GM19438 (cell line): ENCODE data around the gene EPB41L4B.
"Not testable (repeated sequence)": the region's sequence is repeated elsewhere in the genome, so short reads cannot be mapped to it uniquely, and the experiment has no call there.

Source experiments
- ATAC-seq: cut with Tn5 transposase; IDR thresholded peaks from one replicate; pipeline ENCODE4 v1.9.1; 2021; ENCODE audit warnings: low read depth; ENCODE audit not compliant: unreplicated experiment

EPB41L4B gene

GRCh38 chr9:109248133-109248581, 72.7 kb downstream of the EPB41L4B start:
- ATAC-seq = no peak

DNA sequence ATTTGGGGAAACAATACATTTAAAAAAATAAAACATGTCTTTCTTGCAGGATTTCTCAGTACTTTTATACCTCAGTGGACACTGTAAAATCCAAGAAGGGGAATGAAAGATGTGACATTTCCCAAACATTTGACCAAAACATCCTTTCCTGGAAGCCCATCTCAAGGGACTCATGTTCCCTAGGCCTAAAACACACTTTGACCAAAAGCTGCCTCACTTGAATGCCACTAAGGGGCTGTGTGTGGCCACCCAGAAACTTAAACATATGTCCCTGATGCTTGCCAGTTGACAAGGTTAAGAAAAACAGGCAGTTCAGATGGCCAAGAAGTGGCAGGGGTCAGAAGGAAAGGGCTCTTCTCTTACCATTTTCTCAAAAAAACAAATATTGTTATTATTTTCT, 73.6 kb downstream of the EPB41L4B start:
- ATAC-seq = no peak

GRCh38 chr9:109246533-109246932, 74.3 kb downstream of the EPB41L4B start:
- ATAC-seq = no peak

- no peak for ATAC-seq
These were observed 75.5 kb downstream of the EPB41L4B start for GRCh38 chr9:109245310-109245897.

GRCh38 chr9:109244179-109245132, 76.4 kb downstream of the EPB41L4B start:
- peak; percentile 87 for ATAC-seq

DNA sequence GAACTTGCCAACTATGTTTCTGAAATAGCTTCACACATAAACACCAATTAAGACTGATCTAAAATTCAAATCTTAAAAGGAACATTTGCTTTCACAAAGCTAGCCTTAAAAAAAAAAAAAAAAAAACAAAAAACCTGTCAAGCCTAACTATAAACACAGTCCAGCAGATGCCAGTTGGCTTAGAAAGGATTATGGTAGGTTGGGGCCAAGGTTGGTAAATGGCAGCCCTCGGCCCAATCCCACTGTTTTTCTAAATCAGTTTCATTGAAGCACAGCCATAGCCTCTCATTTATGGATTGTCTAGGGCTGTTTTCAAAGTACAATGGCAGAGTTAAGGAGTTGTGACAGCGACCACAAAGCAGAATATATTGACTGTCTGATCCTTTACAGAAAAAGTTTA, 78.1 kb downstream of the EPB41L4B start:
- ATAC-seq = no peak

GRCh38 chr9:109242014-109242413, 78.8 kb downstream of the EPB41L4B start:
- ATAC-seq = no peak

- ATAC-seq = no peak
These were observed 79.7 kb downstream of the EPB41L4B start for GRCh38 chr9:109241207-109241606.

DNA sequence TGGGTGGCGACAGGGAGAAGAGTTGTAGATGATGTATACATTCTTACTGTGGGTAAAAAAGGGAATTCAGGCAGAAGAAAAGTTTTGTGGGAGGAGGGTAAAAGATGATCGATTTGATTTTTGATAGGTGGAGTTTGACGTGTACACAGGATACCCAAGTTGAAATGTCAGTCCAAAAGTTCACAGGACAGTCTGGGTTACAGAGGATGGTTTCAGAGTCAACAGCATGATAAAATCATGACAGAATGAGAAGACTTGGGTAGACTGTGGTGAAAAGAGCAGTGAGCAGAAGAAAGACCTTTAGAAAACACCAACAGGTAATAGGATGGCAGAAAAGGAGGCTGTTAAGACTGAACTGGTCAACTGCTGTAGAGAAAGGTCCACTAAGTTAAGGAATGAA, 81.6 kb downstream of the EPB41L4B start:
- no peak for ATAC-seq

- ATAC-seq = no peak
These were observed 82.2 kb downstream of the EPB41L4B start for GRCh38 chr9:109238655-109239054.

DNA sequence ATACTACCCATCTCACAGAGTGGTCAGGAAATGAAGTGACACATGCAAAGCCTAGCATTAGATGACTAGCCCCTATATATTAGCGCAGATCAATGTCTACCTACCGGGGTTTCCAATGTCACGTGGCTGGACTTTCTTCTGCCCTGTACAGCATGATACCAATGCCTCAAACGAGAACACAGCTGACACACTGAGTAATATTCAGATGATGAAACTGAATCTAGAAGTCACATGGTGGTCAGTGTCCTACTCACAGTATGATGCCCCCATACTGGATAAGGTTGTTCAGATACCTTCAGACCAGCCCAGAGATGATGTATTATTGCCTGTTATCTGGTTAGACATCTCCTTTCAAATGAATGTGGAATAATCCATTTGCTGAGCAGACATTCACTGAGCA, 82.7 kb downstream of the EPB41L4B start:
- no peak for ATAC-seq

GRCh38 chr9:109232449-109233237, 88.2 kb downstream of the EPB41L4B start:
- ATAC-seq = no peak

DNA sequence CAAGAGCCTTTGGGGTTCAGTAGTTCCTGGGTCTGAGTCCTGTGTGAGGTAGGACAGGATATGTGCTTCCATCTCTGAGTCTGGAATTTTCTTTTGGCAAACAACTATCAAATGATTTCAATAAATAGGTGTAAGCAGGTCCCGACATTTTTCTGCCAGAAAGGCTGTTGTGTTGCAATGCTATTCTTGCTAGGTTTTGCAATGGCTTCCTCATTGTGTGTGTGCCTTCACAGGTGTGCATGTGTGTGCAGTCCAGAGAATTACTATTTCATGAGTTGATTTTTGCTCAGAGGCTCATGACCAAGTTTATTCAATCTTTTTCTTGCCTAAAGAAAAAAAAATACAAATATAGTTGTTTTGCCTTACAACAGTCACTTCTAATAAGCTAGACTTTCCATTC, 89.3 kb downstream of the EPB41L4B start:
- no peak for ATAC-seq

DNA sequence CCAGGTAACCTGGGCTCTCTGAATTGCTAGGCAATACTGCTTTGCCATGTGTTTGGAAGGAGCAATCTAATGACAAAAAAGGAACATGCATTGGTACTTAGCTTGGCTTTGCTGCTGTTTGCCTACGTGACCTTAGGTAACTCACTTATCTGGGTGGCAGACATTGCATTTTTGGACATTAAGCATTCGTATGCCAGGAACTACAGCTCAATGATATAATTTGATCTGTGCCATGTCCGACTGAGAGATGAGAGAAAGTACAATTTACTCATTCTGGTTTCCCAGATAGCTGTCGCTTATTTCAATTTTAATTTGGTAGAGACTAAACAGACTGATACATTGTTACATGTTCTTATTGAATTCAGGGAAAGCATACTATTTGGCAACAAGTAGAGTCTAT, 90.6 kb downstream of the EPB41L4B start:
- ATAC-seq = no peak

DNA sequence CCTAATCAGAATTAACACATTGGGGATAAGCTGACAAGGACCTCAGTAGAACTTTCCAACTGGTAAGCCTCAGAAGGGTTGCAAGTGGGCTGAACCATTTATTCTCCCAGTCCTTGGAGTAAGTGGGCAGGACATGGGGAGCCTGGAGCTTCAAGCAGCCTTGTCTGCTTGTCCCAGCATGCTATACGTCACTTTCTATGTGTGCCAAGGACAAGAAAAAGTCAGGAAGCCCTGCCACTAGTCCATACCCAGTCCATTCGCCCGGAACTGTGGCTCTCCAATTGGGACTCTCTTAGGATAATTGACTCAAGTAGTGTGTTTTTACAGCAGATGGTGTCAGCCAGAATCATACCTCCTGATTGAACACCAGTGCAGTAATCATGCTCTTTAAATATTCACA, 91.2 kb downstream of the EPB41L4B start:
- no peak for ATAC-seq

GRCh38 chr9:109228093-109228642, 92.7 kb downstream of the EPB41L4B start:
- ATAC-seq = no peak

GRCh38 chr9:109225629-109226028, 95.2 kb downstream of the EPB41L4B start:
- no peak for ATAC-seq

DNA sequence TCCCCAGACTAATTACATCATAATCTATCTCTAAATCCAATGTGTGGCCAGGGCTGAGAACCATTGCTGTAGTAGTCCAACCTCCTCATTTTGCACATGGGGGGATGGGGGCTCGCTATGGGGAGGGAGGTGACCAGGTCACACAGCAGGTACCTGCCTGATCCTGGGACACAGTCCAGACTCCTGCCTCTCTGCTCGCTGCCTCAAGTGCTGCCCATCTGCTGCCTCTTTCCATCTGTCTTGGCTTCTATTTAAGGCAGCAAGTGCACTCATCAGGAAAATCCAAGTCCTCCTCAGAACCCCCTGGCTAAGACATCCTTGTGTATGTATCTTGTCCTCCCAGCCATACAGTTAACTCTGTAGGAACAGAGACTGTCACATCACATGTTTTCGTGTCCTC, 96.1 kb downstream of the EPB41L4B start:
- ATAC-seq = no peak

DNA sequence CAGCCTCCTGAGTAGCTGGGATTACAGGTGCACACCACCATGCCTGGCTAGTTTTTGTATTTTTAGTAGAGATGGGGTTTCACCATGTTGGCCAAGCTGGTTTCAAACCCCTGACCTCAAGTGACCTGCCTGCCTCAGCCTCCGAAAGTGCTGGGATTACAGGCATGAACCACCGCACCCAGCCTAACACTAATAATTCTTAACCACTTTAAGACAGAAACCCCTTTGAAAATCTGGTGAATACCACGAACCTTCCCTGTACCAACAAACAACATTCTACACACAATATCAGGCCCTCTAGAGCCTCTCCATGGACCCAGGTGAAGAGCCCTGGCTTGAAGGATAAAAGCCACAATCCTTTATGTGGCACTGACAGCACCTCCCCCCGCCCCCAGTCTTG, 102.6 kb downstream of the EPB41L4B start:
- not testable (repeated sequence) for ATAC-seq

DNA sequence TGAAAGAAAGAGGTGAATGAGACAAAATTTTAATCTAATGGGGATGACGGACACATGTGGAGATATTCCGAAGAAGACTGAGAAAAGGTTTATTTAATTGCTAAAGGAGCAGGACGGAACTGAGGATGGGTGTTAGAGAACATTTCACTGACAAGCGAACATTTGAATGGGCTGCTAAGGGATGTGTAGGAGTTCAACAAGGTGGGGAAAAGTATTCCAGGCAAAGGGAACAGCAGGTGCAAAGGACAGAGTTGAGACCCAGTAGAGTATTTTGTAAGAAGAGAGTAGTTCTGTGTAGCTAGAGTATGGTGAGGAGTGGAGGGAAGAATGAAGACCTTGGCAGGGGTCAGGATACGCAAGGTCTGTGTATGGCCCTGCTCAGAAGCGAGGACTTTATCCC, 106.4 kb downstream of the EPB41L4B start:
- ATAC-seq = no peak
